SH-SY5Y (cell line): ENCODE results near the gene TSC22D2.

Experiments used
- GATA2 ChIP-seq: IDR thresholded peaks from 2 replicates; pipeline ENCODE4 v1.6.1; 2011; ENCODE audit warnings: mild to moderate bottlenecking, low read depth, low read length
- GATA3 ChIP-seq: IDR thresholded peaks from 2 replicates; pipeline ENCODE4 v1.6.1; 2011; ENCODE audit warnings: low read depth, mild to moderate bottlenecking, low read length, moderate library complexity

The TSC22D2 gene

DNA sequence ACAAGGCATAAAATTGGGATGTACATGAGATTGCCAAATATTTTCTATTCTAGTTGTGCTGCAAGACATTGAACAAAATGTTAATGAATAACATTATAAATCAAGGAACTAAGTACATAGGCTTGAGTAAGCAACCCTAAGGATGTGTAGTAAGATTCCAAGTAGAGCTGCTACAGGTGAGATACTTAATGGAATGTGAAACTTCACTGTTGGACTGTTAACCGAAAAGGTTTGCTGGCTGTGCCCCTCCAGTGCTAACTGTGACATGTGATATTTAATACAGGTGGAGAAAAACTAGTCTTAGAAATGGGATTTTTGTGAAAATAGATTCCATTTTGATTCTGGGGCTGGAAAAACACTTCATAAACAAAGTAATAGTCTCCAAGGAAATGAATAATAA, 52.4 kb downstream of the TSC22D2 start:
- TF ChIP-seq GATA3 (no peak), GATA2 (no peak)

DNA sequence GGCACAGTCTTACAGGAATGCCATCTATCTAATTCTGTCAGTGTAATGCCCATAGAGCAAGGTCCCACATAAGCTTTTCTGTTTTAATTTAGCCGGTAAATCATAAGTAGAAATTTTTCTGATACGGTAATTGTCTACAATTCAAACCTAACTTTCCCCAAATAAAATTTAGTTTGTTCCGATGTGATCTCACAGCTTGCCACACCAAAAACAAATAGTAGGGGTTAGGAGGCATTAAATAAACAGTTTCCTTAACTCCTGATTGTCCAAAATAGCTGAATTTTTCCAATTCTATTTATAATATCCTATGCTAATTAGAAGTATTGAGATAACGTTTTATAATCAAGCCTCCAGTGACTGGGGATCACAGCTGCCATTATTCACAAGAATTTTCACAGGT, 53.3 kb downstream of the TSC22D2 start:
- TF ChIP-seq GATA2 (no peak), GATA3 (no peak)

DNA sequence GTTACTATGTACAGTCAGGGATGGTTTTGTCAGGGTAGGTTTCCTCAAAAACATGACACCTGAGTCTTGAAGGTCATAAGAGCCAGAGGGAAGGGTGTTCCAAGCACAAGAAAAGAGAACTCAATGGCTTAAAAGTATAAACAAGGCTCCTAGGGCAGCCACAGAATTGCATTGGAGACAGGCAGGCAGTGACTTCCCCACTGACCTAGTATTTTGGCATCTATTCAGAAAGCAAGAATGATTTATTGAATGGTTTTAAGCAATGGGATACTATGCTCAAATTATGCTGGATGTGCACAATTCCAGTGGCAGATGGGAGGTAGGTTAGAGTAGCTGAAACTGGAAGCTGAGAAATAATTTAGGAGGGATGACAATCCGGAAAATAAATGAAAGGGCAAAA, 54.0 kb downstream of the TSC22D2 start:
- no peak for TF ChIP-seq GATA2
- no peak for TF ChIP-seq GATA3

DNA sequence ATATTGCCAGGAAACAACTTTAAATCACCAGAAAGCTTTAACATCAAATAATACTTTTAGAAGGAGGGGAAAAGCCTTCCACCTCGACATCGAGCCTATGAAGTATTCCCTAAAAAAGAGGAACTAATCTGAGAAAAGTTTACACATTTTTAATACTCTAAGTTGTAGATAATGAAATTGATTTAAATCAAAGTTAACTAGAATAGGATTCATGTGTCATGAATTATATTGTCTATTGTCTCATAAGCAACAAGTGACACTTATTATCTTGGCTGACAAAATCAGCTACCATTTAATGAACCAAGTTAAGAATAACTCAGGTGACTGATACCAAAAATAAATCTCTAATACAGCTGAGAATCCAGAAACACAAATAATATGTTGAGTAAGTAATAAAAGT, 56.6 kb downstream of the TSC22D2 start:
- TF ChIP-seq GATA3 (no peak), GATA2 (no peak)

DNA sequence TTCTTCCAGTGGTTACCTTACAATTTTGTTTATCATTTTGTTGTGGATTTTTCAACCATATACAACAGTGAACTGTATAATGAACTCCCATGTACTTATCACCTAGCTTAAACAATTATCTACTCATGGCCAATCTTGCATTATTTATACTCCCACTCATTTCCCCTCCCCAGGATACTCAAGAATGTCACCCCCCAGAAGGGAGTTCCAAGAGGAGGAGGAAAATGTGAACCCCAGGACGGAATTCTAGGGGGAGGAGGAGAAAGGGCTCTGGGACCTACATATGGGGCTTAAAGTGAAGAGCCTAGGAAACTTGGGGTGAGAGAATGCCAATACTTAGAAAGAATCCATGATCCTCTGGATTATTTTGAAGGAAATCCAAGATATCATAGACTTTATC, 59.3 kb downstream of the TSC22D2 start:
- TF ChIP-seq GATA3 (no peak), GATA2 (no peak)

DNA sequence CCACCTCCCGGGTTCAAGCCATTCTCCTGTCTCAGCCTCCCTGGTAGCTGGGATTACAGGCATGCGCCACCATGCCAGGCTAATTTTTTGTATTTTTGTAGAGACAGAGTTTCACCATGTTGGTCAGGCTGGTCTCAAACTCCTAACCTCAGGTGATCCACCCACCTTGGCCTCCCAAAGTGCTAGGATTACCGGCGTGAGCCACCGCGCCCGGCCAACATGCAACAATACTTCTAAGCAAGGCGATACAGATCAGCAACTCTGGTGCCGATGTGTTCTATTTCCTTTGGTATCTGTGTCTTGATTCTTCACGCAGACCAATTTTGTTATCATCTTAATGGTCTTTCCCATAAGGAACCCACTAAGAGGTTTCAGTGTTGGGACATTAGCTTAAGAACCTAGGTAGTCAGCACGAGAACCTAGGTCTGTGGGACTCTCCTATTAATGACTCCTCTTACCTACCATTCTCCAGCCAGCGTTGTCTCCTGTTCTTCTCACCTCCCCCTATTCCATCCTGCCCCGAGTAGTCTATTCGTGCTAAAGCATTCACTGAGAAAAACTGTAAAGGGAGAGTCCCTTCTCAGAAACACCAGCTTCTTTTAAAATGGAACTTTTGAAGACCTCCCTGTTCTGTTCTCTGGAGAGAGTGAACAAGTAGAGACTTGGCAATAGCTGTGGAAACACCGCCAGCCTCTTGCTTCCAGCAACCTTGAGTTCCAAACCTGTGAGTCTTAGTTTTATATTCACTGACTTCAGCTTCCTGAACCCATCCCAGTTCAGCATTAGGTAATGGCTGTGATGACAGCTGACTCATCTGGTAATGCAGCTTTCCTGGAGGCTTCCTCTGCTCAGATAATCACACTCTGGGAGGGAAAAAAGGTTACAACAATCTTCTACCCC, 61.2 kb downstream of the TSC22D2 start:
- no peak for TF ChIP-seq GATA3
- TF ChIP-seq GATA2, result no peak

DNA sequence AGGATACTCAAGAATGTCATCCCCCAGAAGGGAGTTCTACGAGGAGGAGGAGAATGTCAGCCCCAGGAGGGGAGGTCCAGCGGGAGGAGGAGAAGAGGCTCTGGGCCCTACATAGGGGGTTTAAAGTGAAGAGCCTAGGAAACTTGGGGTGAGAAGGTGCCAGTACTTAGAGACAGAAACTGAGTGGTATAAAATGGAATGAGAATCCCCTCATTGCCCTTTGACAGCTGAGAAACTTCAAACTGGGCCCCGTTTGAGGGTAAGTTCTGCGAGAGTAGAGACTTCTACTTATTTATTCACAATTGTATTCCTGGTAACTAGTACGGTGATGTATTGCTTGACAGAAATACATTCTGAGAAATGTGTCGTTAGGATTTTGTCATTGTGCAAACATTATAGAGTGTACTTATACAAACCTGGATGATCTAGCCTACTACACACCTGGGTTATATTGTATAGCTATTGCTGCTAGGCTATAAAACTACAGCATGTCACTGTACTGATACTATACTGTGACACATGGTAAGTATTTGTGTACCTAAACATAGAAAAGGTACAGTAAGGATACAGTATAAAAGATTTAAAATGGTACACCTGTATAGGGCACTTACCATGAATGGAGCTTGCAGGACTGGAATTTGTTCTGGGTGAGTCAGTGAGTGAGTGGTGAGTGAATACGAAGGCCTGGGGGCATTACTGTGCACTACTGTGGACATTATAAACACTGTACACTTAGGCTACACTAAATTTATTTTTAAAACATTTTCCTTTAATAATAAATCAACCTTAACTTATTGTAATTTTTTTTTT, 62.0 kb downstream of the TSC22D2 start:
- TF ChIP-seq GATA3, result no peak
- no peak for TF ChIP-seq GATA2

DNA sequence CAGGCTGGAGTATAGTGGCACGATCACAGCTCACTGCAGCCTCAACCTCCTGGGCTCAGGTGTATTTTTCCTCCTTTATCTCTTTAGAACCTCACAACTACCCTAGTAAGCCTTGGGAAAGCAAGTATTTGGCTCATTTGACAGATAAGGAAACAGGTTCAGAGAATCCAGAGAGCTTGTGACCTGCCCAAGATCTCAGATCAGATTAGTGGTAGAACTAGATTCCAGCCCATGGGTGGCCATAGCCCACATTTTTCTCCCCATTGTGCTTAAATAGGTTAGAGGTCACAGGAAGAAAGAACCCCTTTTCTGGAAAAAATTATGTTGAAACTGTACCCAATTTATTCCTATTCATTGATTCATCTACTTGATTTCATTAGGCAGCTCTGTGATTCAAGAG, 64.3 kb downstream of the TSC22D2 start:
- TF ChIP-seq GATA3 (no peak), GATA2 (no peak)

DNA sequence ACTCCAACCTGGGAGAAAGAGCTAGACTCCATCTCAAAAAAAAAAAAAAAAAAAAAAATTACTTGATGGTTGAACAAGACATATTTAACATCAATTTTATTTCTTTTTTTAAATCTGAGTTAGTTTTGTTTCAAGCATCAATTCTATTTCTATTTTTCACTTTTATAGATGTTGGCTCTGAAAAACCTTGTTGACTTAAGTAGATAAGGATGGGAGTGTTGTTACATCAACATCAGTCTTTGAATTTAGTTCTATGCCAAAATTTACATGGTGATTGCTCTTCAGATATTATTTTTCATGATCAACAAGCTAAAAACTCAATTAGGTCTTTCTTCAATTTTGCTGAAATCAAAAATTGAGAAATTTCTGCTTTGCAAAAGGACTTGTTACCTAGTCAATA, 71.3 kb downstream of the TSC22D2 start:
- TF ChIP-seq GATA3 (no peak), GATA2 (no peak)

DNA sequence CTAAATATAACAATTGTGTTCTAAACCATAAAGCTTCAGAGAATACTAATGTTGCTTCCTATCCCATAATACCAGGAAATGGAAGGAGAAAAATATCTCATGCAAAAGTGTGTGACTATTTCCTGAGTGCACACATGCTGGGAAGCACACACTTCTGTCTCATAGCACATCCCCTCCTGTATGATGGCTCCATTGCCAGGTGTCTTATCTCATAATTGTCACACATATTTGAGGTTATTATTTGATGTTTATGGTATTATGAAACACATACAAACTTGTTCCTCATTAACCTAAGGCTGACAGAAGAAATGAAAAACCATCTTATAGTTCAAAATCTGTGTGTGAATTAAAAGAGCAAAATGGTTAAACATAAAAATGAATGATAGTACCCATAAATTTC, 72.8 kb downstream of the TSC22D2 start:
- TF ChIP-seq GATA2, result no peak

DNA sequence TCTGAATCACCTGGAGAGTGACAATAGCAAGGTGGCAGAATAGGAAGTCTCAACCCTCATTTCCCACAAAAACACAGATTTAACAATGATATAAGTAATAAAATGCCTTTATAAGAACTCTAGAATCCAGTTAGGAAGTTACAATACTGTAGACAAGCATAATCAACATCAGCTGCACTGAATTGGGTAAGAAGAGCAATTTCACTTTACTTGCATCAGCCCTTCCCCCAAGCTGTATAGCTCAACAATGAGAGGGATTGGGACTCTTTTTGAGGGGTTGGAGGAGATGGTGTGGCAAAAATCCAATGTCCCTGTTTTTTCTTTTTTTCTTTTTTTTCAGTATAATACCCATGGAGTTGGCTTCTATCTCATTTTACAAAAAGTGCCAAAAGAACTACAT, 75.1 kb downstream of the TSC22D2 start:
- TF ChIP-seq GATA3 (no peak), GATA2 (no peak)

DNA sequence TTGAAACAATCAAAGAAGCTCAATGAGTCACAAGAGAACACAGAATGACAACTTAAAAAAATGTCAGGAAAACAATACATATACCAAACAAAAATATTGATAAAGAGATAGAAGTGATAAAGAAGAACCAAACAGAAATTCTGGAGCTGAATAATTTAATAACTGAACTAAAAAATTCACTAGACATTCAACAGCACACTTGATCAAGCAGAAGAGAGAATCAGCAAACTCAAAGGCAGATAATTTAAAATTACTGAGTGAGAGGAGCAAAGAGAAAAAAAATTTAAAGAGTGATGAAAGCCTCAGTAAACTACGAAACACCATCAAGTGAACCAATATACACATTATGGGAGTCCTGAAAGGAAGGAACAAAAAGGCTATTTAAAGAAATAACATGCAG, 76.3 kb downstream of the TSC22D2 start:
- TF ChIP-seq GATA2 (no peak), GATA3 (no peak)

DNA sequence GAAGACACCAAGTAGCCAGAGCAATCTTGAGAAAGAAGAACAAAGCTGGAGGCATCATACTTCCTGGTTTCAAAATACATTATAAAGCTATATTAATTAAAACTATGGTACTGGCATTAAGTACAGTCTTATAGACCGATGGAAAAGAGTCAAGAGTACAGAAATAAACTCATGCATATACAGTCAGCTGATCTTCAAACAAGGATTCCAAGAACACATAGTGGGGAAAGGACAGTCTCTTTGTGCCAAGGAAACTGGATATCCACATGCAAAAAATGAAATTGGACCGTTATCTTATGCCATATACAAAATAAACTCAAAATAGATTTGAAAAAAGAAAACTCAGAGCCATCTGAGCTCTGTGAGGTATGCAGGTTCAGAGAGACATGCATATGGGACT, 80.8 kb downstream of the TSC22D2 start:
- TF ChIP-seq GATA3 (no peak), GATA2 (no peak)

DNA sequence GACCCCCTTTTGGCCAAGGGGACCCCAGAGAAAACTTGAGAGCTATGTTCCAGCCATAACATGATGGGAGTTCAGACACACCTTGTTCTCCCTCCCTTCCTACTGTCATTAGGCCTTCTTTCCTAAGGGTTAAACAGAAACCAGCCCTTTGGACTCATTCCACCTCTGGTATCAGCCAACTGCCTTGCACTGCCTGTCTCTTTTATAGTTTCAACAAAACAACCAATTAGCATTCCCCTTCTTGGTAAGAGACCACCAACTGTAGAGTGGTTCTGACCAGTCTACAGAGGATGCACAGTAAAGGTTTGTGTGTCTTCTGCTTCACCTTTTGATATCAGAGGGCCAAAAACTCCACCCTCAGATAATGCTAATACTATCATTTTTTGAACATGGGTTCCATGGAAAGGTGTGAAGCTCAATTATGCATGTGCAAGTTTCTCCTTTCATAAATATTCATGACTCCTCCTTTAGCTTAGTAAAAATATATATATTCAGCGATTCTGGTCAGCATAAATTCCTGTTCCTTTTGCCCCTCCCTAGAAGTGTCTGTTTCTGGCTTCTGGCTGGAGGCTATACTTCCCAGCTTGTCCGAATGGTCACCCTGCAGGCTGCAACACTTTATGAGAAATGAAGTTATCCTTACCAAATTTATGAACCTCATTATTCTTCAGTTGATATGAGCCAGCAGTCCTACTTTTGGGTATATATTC, 82.3 kb downstream of the TSC22D2 start:
- TF ChIP-seq GATA3 (no peak), GATA2 (no peak)

DNA sequence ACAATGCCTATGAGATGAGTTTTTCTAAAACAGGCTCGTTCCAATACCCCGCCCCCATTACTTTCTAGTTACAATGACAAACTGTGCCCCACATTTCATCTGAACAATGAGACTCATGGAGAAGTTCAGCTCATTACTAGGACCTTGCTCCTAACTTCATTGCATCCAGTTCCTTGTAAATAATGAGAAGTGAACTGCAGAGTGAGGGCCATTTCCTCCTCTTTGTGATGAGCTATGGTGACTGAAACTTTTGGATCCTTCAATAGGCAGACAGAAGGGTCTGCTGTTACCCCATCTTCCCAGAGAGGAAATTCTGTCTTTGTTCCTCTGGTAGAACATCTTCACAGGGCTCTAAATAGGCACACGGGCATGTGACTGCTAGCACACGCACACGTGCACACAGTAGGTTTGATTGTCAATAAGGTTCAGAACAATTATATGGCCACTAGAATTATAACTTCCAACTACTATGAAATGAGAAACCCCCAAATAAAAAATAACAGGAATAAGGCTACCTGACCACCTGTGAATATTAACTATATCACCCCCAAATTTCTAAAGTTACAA, 86.4 kb downstream of the TSC22D2 start:
- TF ChIP-seq GATA2 (no peak), GATA3 (no peak)
